T47D (cell line): ENCODE data around the gene CDC42EP1.

Experiments
- DNase-seq, 2 experiments: peaks; one replicate each; pipeline versions ENCODE4 v3.0.0 to v3.0.0-alpha.2; 2011 to 2012; ENCODE audit warnings: low read depth in 1 of 2, low spot score in 1 of 2
- JUND ChIP-seq: IDR thresholded peaks from 2 replicates; pipeline ENCODE4 v1.6.1; 2012; ENCODE audit warnings: low read depth
- in situ Hi-C: cut with HindIII; loops from 2 replicates; pipeline ENCODE4 v1.10.0; 2016; ENCODE audit warnings: low sequenced_read_pairs, low pct_unique_long_range_greater_than_20kb

The CDC42EP1 gene

DNA sequence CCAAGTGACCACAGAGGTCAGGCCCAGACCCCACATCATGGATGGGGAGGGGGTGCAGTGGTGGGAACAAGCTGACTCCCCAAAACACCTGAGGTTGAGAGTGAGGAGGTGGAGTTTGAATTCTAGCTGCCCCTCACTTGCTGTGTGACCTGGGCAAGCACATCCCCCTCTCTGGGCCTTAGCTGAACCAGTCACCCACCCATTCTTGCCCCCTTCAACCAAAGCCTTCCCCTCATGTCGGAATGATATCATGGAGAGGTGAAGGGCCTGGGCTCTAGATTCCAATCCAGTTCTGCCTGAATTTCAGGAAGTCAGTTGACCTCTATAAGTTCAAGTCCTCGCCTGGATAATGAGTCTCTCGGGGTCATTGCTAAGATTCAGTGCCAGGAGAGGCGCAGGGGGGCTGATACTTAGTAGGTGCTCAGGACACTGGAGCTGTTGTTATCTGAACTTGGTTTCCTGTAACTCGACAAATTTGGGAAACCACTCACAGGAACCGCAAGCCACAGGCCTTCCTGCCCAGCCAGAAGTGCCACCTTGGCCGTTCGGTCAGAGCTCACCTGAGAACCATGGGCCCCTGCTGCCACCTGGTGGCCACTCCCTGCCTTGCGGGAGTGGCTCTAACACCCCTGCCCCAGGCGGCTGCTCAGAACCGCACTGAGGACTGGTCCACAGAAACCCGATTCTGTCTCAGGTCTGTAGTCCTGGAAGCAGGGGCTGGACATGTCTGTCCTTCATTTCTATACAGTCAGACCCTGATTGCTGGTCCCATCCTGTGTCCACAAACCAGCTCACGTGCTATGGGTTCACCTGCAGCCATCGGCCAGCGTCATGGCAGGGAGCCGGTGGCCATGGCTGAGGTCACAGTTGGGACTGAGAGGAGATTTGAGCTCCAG is 6.9 kb downstream of the CDC42EP1 start:
- in situ Hi-C loops = no loop called here

DNA sequence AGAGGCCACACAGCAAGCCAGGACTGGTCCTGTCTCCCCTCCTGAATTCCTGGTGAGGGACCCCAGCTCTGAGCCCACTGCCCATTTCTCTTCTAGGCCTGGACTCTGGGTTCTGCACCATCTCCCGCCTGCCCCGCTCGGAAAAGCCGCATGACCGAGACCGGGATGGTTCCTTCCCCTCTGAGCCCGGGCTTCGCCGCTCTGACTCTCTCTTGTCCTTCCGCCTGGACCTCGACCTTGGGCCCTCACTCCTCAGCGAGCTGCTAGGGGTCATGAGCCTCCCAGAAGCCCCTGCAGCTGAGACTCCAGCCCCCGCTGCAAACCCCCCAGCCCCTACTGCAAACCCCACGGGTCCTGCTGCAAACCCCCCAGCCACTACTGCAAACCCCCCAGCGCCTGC is 7.7 kb downstream of the CDC42EP1 start:
- in situ Hi-C loops = no loop called here
- no peak for TF ChIP-seq JUND
- no peak for DNase-seq

More for the DNA sequence above, 6.9 kb downstream of the CDC42EP1 start:
- no peak for TF ChIP-seq JUND
- peak; percentile 73 to 88 for DNase-seq

DNA sequence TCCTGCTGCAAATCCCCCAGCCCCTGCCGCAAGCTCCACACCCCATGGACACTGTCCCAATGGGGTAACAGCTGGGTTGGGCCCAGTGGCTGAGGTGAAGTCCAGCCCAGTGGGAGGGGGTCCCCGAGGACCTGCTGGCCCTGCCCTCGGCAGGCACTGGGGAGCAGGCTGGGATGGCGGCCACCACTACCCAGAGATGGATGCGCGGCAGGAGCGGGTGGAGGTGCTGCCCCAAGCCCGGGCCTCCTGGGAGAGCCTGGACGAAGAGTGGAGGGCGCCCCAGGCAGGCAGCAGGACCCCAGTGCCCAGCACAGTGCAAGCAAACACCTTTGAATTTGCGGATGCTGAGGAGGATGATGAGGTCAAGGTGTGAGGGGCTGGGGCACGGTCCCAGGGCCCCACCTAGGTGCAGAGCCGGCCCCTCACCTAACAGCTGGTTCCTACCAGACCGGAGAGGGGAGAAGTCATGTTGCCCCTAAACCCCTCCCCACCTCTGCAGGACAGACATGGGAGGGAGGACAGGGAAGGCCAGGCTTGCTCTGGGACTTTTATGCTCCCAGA is 8.2 kb downstream of the CDC42EP1 start:
- no peak for TF ChIP-seq JUND
- in situ Hi-C loops = no loop called here
- no peak for DNase-seq

DNA sequence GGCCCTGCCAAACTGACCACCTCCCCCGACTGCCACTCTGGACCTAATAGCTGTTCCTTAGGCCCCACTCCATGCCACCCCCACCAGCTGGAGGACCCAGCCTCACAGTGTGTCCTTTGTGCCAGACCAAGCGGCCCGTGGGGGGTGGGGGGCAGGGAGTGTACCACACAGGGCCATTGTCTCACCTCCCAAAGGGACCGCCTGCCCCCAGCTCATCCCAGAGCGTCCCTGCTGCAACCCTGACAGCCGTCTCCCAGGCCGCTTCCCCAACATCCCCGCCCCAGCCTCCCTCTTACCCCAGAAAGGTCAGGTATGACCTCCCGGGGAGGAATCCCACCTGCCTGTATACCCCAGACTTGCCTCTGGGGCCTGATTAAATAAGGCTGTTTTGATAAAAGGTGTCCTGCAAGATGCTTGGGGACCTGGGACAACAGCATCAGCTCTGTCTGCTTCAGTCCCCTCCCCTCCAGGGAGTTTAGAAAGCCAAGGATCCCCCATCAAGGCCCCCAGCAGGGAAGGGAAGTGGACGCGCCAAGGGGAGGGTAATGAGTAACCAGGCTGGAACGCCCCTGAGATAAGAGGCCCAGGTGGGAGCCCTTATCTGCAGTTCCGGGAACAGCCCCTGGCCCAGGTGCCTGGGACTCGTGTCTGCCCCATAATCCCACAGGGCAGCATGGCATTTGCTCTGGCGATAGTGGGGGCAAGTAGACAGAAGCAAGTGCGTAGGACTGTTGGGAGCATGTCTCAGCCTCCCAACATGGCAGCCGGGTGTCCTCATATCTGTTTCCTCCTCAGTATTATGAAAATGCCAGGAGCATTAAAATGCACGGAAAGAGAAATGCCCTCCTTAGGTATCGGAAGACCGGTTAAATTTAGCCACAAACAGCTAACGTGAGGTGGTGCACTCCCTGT is 9.0 kb downstream of the CDC42EP1 start:
- no peak for DNase-seq
- in situ Hi-C loops = no loop called here
- no peak for TF ChIP-seq JUND

DNA sequence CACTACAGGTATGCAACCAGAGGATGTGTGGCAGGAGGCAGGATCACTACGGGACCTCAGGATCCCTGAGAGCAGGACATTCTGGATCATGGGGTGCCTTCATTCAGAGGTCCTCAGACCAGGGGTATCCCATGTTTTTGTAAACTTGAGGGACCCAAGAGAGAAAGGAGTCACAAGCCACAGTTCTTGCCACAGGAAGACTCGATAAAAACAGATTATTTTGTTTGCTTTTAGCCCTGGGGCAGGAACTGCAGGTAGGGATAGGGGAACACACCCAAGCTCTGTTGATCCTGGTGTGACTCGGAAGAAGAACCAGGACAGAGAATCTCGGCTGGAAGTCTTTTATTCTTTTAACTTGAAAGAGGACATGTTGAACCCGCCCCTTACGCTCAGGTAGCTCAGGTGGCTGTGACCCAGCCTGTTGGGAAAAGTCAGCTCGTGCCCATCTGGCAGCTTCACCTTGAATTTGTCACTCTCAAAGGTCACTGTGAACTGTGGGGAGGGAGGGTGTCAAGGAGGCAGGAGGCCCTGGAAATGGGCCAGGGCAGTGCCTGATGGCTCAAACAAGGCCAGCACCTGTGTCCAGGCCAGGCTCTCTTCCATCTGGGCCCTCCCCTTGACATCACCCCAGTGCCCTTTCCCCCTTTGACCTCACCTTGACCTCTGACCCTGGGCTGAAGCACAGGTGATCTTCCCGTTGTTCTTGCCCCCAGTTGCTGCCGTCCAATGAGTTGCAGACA is 9.8 kb downstream of the CDC42EP1 start:
- TF ChIP-seq JUND = no peak
- in situ Hi-C loops = no loop called here

DNA sequence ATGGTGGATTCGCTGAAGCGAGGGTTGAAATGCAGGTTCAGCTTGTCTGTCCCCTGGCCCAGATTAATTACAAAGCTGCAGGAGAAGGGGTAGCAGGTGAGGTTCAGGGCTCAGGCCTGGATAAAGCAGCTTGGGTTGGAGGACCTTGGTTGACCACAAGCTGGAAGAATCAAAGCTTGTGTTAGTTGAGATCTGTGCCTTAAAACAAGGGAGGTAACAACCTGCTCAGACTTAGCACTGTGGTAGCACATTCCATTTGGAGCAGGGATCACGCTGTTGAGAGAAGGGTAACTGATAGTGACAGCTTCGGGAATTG is 10.3 kb downstream of the CDC42EP1 start:
- no peak for TF ChIP-seq JUND
- in situ Hi-C loops = no loop called here
- no peak for DNase-seq

More for the DNA sequence above, 9.8 kb downstream of the CDC42EP1 start:
- peak in 1 of 2 experiments; percentile 46 for DNase-seq

DNA sequence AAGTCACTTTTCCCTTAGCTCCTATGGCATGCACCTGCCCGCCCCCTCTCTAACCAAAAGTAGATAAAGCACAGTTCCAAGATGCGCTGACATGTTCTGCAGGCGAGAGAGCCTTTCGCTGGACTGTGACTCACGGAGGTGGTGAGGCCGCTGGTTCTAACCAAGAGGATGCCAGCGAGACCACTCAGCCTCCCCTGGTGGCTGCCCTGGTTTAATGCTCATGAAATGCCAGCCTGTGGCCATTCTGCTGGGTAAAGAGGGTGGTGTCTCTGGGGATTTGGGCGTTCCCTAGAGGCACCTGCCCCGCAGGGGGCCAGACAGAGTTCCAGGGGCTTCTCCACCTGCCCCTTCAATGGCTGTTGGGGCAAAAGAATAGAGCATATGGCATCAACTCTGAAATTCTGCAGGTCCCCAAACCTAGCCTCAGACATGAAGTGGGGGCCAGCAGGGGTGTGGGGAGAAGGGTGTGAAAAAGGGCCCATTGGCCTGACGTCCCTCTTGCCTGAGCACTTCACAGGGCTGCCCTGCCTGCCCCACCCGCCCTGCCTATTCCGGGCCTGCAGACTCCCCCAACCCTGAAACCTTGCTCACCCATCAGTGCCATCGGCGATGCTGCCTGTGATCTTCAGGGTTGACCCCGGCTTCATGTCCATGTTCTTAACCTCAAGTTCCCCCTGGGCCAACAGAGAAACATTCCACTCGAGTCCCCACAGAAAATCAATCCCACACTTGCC is 11.1 kb downstream of the CDC42EP1 start:
- in situ Hi-C loops = no loop called here
- no peak for TF ChIP-seq JUND
- DNase-seq = no peak

DNA sequence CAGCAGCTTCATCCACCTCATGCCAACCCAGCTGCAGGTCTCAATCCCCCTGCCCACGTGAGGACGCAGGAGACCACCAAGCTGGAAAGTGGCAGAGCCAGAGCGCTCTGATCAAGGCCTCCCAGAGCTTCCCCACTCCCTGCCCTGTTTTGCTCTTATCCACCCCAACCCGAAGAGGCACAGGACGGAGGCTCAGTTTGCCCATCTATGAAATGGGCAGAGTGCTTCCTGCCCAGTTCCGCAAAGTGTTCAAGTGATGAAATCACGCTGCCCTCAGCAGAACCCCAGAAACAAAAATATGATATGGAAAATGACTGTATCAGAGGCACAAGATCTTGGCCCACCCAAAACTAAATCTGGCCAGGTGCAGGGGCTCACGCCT is 11.7 kb downstream of the CDC42EP1 start:
- TF ChIP-seq JUND = no peak
- in situ Hi-C loops = no loop called here
- no peak for DNase-seq

DNA sequence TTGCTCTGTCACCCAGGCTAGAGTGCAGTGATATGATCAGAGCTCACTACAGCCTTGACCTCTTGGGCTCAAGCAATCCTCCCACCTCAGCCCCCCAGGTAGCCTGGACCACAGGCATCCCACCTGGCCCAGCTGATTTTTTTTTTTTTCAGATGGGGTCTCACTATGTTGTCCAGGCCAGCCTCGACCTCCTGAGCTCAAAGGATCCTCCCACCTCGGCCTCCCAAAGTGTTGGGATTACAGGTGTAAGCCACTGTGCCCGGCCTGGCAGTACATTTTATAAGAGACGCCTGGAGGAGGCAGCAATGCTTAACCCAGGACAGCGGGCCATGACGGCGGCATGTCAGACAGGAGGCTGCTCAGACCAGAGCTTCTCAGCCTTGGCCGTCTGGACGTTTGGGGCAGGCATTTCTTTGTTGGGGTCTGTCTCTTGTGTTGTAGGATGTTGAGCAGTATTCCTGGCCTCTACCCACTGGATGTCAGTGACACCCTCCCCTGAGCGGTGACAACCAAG is 15.3 kb downstream of the CDC42EP1 start:
- no peak for TF ChIP-seq JUND
- DNase-seq = no peak
- in situ Hi-C loops = no loop called here

DNA sequence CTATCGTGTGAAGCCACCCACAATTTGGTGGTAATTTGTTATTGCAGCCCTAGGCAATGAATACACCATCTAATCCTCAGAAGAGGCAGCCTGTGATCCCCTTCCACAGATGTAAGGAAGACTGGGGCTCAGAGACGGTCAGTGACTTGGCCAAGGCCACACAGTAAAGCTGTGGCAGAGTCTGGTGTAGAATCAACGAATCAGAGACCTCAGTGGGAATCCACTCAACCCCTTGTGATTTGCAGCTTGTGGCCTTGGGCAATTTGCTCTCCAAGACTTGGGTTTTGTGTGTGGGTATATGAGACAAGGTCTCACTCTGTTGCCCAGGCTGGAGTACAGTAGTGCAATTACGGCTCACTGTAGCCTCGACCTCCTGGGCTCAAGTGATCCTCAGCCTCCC is 17.7 kb downstream of the CDC42EP1 start:
- in situ Hi-C loops = no loop called here
- TF ChIP-seq JUND = no peak
- no peak for DNase-seq

DNA sequence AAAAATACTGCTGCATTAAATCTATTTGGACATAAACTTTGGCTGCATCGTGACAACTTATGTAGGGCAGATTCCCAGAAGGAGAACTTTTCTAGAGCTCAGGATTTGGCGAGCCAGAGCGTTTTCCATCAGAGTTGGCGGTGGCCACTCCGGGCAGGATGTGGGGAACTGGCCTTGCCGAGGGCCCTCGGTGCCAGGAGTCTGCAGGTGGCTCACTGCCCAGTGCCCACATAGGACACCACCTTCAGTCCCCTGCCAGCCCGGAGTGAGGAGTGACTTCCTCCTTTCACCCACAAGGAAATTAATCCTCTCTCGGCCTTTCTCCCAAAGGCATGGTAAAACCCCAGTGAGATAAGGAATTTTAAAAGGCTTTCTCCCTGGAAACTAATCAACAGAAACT is 21.2 kb downstream of the CDC42EP1 start:
- in situ Hi-C loops = no loop called here
- TF ChIP-seq JUND = no peak

More for the DNA sequence above, 21.2 kb downstream of the CDC42EP1 start:
- no peak for DNase-seq
